Transverse colon (tissue), 4 donors: Measurements from ENCODE around the gene NISCH. TPM values are rescaled to one million over a fixed set of nuclear protein-coding genes. Genes with fewer than 3 reads are reported as not detected.

Source experiments
- DNase-seq: peaks from one replicate; pipeline ENCODE4 v3.0.0-alpha.2; 2019
- H3K27ac ChIP-seq, 4 donors: fragments of 200-600 bp; sonication (generic); 2 replicates each; pipeline ENCODE4 v1.5.1; 2016 to 2018; ENCODE audit warnings: inconsistent platforms in 4 of 4
- H3K27me3 ChIP-seq: fragments of 200-600 bp; sonication (generic); 2 replicates; pipeline ENCODE4 v1.5.1; 2017; ENCODE audit warnings: inconsistent platforms
- H3K36me3 ChIP-seq, 4 donors: fragments of 200-600 bp; sonication (generic); 2 replicates each; pipeline ENCODE4 v1.5.1; 2017 to 2019; ENCODE audit warnings: inconsistent platforms in 4 of 4
- H3K4me1 ChIP-seq, 4 donors: fragments of 200-600 bp; sonication (generic); 2 replicates each; pipeline ENCODE4 v1.5.1; 2017 to 2020; ENCODE audit warnings: inconsistent platforms in 4 of 4
- H3K4me3 ChIP-seq, 4 donors: fragments of 200-600 bp; sonication (generic); 1 replicate in 1 of 4; 2 replicates in 3 of 4; pipeline versions ENCODE4 v1.5.1 to v1.6.1; 2017 to 2019; ENCODE audit warnings: inconsistent platforms in 4 of 4
- H3K9me3 ChIP-seq, 2 donors: fragments of 200-600 bp; sonication (generic); 2 replicates each; pipeline ENCODE4 v1.5.1; 2017 to 2019; ENCODE audit warnings: inconsistent platforms in 2 of 2
- EP300 ChIP-seq: sonication (generic); formaldehyde crosslinking; IDR thresholded peaks from one replicate; pipeline ENCODE4 v1.6.1; 2017; ENCODE audit warnings: antibody characterized with exemption, low read depth
- POLR2A ChIP-seq: fragments of 450-650 bp; IDR thresholded peaks from one replicate; pipeline ENCODE4 v1.6.1; 2016; ENCODE audit warnings: antibody characterized with exemption, mild to moderate bottlenecking, moderate library complexity
- POLR2AphosphoS5 ChIP-seq, 3 donors: sonication (generic); formaldehyde crosslinking; IDR thresholded peaks; one replicate each; pipeline ENCODE4 v1.6.1; 2016; ENCODE audit warnings: antibody characterized with exemption in 3 of 3
- WGBS, 2 donors: methylation state at CpG; one replicate each; pipeline ENCODE4 v1.1.5; 2018; ENCODE audit warnings: low coverage in 1 of 2; 5-methylcytosine and 5-hydroxymethylcytosine counted together
- in situ Hi-C, 4 donors: fragments of 200-750 bp; cut with MboI; loops; one replicate each; pipeline versions ENCODE4 v1.15.0 to v1.15.1; 2017; ENCODE audit warnings: low sequenced_read_pairs in 3 of 4, low pct_ligation_motif_present in 1 of 4, low pct_unique_long_range_greater_than_20kb in 1 of 4
- intact Hi-C: fragments of 100-400 bp; cut with DNase I; formaldehyde crosslinking; loops from one replicate; pipeline ENCODE4 v1.15.1; 2023; ENCODE audit warnings: low total_unique reads
- total RNA-seq, 4 donors: library from RNA; depleted of rRNA; stranded (reverse); fragments of >200 nt; gene quantifications; one replicate each; pipeline ENCODE4 v1.1.0, GENCODE V29; 2016
- TF ChIP-seq, protein P1 (sequence below), 5 experiments: fragments of 200-600 bp in 3 of 5; fragments of 450-650 bp in 2 of 5; sonication (generic) in 3 of 5; IDR thresholded peaks; 1 replicate in 2 of 5; 2 replicates in 3 of 5; pipeline ENCODE4 v1.5.1; 2016 to 2017; ENCODE audit warnings: antibody characterized with exemption in 5 of 5, inconsistent platforms in 3 of 5, mild to moderate bottlenecking in 2 of 5, moderate library complexity in 1 of 5

The NISCH gene
- total RNA-seq, 4 donors from 2014 or later: 72.0 to 137 (median 98.6) TPM

DNA sequence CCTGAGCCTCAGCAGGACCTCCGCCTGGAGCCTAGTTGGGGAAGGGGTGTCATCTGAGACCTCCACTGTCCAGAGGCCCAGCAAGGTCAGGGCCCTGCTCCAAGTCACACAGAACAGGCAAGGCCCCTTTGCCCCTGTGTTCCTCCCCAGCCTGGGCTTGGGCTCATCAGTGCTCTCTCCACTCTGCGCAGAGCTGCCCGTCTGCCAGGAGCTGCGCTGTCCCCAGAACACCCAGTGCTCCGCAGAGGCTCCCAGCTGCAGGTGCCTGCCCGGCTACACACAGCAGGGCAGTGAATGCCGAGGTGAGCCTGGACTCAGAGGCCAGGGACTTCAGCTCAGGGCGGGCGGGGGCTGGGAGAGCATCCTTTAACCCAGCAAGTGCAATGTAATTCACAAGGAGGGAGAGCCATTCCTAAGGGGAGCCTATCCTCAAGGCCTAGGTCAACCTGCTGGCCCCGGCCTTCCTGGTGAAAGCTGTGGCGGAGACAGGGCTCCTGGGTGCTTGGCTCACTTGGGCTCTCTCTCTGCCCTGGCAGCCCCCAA lies 47.5 kb downstream of the NISCH start:
- Histone ChIP-seq H3K9me3 (no peaks in the 10 kb centered on the region), H3K36me3 (no peaks in the 10 kb centered on the region), H3K4me3 (no peak overlapping the region), H3K27me3 (no peaks in the 10 kb centered on the region), H3K27ac (no peak overlapping the region), H3K4me1 (no peaks in the 10 kb centered on the region)
- TF ChIP-seq, protein P1, sequence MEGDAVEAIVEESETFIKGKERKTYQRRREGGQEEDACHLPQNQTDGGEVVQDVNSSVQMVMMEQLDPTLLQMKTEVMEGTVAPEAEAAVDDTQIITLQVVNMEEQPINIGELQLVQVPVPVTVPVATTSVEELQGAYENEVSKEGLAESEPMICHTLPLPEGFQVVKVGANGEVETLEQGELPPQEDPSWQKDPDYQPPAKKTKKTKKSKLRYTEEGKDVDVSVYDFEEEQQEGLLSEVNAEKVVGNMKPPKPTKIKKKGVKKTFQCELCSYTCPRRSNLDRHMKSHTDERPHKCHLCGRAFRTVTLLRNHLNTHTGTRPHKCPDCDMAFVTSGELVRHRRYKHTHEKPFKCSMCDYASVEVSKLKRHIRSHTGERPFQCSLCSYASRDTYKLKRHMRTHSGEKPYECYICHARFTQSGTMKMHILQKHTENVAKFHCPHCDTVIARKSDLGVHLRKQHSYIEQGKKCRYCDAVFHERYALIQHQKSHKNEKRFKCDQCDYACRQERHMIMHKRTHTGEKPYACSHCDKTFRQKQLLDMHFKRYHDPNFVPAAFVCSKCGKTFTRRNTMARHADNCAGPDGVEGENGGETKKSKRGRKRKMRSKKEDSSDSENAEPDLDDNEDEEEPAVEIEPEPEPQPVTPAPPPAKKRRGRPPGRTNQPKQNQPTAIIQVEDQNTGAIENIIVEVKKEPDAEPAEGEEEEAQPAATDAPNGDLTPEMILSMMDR (IDR thresholded peaks at IDR 0.05): no peak
- TF ChIP-seq EP300 (no peak), POLR2AphosphoS5 (IDR thresholded peaks at IDR 0.05) (no peak), POLR2A (no peak)
- no peak for DNase-seq
- in situ Hi-C loops (no loop called here), intact Hi-C loops (no loop called here)
- 96% methylated on average over 11 of the region's 11 CpGs; no CpG with 5 or more reads in 1 of the 2 donors for WGBS, 2 donors

DNA sequence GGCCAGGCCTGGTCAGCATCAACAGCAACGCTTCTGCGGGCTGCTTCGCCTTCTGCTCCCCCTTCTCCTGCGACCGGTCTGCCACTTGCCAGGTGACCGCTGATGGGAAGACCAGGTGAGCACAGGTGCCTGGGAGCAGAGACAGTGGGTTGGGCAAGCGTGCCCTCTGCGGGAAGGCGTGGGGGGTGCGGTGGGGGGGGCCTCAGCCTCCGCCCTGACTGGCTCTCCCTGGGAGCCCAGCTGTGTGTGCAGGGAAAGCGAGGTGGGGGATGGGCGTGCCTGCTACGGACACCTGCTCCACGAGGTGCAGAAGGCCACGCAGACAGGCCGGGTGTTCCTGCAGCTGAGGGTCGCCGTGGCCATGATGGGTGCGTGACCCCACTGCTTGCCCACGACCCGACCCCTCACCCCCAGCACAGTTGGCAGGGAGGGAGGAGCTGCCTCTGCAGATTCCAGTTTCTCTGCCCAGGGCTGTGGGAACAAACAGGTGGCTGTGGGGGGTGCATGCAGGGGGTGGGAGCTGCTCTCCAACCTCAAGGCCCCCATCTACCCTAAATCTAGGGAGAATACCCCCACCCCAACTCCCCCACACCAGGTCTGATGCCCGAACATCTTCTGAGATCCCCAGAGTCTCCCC lies 48.5 kb downstream of the NISCH start:
- Histone ChIP-seq H3K27ac (no peak overlapping the region), H3K4me3 (no peak overlapping the region), H3K9me3 (no peaks in the 10 kb centered on the region), H3K4me1 (no peaks in the 10 kb centered on the region), H3K36me3 (no peaks in the 10 kb centered on the region), H3K27me3 (no peaks in the 10 kb centered on the region)
- no peak for TF ChIP-seq POLR2AphosphoS5 (IDR thresholded peaks at IDR 0.05)
- no peak for TF ChIP-seq POLR2A
- TF ChIP-seq EP300: no peak
- WGBS, 2 donors: 63% methylated on average over 23 of the region's 23 CpGs; no CpG with 5 or more reads in 1 of the 2 donors
- intact Hi-C loops: no loop called here
- DNase-seq: no peak
- in situ Hi-C loops: no loop called here

DNA sequence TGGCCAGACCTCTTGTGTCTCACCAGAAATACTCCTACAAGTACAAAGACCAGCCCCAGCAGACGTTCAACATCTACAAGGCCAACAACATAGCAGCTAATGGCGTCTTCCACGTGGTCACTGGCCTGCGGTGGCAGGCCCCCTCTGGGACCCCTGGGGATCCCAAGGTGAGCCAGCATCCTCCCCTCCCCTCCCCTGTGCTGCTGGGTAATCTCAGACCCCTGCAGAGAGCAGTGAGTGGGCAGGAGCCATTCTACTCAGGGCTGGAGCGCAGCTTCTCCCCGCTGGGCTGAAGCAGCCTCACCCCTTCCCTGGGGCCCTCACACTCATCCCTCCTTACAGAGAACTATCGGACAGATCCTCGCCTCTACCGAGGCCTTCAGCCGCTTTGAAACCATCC lies 49.6 kb downstream of the NISCH start:
- Histone ChIP-seq H3K27ac (no peak overlapping the region), H3K4me1 (no peaks in the 10 kb centered on the region), H3K4me3 (no peak overlapping the region), H3K9me3 (no peaks in the 10 kb centered on the region), H3K36me3 (no peaks in the 10 kb centered on the region), H3K27me3 (no peaks in the 10 kb centered on the region)
- WGBS, 2 donors: 83% methylated on average over 9 of the region's 10 CpGs; no CpG with 5 or more reads in 1 of the 2 donors
- intact Hi-C loops (no loop called here), in situ Hi-C loops (no loop called here)
- no peak for DNase-seq
- TF ChIP-seq POLR2AphosphoS5 (IDR thresholded peaks at IDR 0.05) (no peak), EP300 (no peak), POLR2A (no peak)
- TF ChIP-seq, protein P1 (IDR thresholded peaks at IDR 0.05): no peak

DNA sequence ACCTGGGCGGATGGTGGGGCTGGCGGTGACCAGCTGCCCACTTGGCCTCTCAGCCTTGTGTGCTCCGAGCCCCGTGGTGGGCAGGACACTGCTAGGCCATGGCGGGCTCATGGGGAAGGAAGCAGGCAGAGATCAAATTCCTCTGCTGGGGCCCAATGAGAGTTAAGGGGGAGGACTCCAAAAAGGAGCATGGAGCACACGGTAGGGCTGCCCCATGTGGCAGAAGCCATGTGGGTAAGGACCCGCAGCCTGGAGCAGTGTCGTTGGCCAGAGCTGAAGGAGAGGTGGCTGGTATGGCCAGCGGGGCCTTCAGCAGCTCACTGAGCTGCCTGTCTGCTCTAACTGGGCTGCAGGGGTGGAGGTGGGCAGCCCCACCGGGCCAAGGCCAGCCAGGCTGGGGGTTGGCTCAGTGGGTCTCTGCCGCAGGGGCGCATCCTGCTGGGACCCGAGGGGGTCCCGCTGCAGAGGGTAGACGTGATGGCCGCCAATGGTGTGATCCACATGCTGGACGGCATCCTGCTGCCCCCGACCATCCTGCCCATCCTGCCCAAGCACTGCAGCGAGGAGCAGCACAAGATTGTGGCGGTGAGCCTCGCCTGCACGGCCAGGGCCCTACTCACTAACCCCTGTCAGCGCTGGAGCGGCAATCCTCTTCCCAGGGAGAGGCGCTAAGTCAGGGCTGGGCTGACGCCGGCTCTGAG lies 51.0 kb downstream of the NISCH start:
- in situ Hi-C loops: no loop called here
- 90% methylated on average over 27 of the region's 27 CpGs; no CpG with 5 or more reads in 1 of the 2 donors for WGBS, 2 donors
- H3K4me3 ChIP-seq: no peak overlapping the region
- TF ChIP-seq, protein P1 (IDR thresholded peaks at IDR 0.05): no peak
- no peak for TF ChIP-seq EP300
- TF ChIP-seq POLR2AphosphoS5 (IDR thresholded peaks at IDR 0.05): no peak
- no peak for TF ChIP-seq POLR2A
- no peaks in the 10 kb centered on the region for H3K27me3 ChIP-seq
- DNase-seq: no peak
- no peaks in the 10 kb centered on the region for H3K36me3 ChIP-seq
- H3K27ac ChIP-seq: no peak overlapping the region
- intact Hi-C loops: no loop called here
- no peaks in the 10 kb centered on the region for H3K9me3 ChIP-seq
- no peaks in the 10 kb centered on the region for H3K4me1 ChIP-seq
